NCI-H2171 treated with DMSO at 0.1 percent for 48 hours (cell line): ENCODE measurements around the gene MED27.
"Not testable (repeated sequence)": the region's sequence is repeated elsewhere in the genome, so short reads cannot be mapped to it uniquely, and the experiment has no call there.

Experiments used
- DNase-seq: peaks from one replicate; lab custom pipeline; 2025; lab: John Stamatoyannopoulos, UW

MED27 gene

DNA sequence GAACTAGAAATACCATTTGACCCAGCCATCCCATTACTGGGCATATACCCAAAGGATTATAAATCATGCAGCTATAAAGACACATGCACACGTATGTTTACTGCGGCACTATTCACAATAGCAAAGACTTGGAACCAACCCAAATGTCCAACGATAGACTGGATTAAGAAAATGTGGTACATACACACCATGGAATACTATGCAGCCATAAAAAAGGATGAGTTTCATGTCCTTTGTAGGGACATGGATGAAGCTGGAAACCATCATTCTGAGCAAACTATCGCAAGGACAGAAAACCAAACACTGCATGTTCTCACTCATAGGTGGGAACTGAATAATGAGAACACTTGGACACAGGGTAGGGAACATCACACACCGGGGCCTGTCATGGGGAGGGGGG, 158.0 kb downstream of the MED27 start:
- not testable (repeated sequence) for DNase-seq

DNA sequence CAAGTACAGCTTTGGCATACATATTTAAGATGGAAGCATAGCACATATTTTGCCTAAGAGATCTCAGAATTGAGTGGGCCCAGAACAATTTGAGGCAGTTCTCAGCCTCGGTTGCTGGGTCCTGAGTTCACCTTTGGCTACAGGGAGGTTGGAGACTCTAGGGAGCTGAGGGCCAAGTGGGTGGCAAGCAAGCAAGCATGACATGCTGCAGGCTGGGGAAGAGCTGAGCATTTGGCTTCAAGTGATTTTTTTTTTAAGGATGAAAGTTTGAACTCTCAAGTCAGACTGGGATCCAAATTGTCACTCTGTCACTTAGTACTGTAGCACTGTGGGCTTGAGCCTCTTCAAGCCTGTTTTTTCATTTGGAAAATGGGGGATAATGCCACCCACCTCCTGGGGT, 160.5 kb downstream of the MED27 start:
- no peak for DNase-seq

DNA sequence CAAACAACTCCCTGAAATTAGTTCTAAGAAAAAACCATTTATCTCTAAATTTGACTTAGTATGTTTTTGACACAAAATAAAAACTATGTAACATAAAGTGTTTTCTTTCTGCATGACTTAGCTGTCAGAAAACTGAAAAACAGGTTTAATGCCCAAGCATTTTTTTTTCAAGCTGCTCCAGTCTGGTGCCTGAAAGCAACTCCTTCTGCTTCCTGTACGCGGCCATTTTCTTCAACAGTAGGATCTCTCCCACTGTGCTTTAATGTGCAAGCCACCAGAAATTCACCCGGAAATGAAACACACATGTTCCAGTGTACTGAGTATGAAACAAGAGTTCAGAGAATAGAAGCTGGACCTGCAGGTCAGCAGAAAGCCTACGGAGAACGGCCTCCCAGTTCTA, 161.2 kb downstream of the MED27 start:
- DNase-seq: peak; percentile 47

DNA sequence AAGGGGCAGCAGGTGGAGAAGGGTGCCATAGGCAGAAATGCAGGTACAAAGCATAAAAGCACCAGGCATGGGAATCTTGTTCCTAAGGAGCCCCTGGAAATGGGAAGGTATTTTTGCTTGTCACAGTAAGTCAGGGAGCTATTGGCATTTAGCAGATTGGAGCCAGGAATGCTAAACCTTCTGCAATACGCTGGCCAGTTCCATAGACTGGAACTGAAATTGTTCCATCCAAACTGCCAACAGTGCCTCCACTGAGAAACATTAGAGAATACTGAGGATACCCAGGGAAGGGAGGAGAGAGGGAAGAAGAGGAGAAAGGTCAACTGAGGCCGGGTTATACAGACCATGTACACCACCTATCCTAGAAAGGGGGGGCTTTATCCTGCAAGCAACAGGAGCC, 162.7 kb downstream of the MED27 start:
- no peak for DNase-seq

DNA sequence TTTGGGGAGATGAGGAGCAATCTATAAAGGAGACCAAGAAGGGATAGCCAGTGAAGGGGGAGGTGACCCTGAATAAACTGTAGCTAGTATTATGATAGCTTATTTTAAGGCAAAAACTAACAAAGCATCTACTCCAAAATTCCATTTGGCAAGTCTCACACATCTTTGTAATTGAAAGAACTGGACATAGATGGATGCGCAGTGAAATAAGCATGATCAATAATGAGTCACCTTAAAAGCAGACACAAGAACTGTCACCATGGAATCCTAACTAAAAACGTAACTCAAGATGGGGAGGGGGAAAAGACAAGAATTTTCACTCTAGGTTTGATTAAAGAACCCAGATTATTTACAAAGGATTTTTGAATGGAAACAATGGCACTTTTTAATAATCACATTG, 164.5 kb downstream of the MED27 start:
- DNase-seq: no peak

DNA sequence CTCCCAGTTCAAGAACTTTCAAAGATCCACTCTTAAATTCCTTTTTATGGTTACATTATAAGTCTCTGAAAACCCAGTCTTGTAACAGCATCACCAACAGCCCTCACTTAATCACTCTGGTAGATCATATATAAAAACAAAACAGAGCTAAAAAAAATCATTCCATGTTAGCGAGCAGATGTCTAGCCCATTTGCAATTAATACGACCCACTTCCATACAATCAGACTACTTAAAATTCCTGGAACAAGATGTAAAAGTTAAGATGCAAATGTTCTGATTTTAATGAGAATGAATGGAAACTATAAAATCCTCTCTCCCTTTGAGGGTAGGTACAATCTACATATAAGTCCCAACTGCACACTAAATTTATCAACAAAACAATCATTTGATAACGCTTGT, 167.0 kb downstream of the MED27 start:
- peak; percentile 65 for DNase-seq

DNA sequence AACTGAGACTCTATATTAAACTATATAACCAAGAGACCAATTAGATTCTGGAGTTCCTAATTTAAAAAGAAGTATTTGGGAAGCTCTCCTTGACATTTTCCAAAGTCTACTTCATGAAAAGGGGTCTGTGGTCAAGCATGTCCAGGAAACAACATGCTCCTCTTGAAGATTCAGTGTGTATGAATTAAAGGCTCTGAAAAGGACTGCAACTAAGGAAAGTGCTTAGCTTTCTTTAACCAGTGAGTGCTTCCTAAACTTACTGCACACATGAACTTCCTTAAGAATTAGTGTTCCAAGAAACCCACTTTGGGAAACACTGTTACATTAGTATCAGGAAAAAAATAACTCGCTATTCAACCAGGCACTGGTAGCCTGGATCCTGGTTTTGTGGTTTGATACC, 167.6 kb downstream of the MED27 start:
- DNase-seq: no peak

DNA sequence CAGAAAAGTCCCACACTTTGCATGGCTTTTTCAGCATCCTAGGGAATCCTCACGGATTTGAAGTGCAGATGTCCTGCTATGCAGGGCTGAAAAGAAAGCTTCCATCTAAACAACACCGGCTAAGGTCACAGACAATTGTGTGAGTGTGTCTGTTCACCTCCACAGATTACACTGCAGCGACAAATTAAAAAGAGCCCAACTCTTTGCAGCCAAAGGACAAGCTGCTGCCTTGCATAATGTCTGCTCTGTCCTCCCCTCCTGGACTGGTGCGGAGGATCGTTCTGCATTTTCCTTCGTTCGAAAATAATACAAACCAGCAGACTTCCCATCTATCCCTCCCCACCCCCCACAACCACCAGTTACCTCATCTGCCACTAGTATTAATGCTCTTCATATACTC, 169.1 kb downstream of the MED27 start:
- no peak for DNase-seq

DNA sequence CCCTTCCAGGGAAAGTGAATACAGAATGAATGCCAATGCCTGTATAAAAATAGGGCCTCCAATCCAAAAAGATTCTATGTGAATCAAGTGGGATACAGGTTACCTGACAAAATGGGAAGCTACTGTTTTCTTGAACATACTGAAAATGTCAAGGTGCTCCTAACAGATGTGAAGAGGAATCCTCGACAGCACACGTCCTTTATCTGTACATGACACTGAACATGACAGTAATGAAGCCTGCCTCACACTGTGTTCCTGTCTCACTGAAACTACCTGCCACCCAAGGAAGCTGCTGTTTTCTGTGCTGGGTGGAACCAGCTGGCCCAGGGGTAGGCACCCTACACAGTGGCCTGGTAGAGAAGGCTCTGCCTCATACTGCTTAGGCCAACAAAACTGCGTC, 174.5 kb downstream of the MED27 start:
- no peak for DNase-seq

DNA sequence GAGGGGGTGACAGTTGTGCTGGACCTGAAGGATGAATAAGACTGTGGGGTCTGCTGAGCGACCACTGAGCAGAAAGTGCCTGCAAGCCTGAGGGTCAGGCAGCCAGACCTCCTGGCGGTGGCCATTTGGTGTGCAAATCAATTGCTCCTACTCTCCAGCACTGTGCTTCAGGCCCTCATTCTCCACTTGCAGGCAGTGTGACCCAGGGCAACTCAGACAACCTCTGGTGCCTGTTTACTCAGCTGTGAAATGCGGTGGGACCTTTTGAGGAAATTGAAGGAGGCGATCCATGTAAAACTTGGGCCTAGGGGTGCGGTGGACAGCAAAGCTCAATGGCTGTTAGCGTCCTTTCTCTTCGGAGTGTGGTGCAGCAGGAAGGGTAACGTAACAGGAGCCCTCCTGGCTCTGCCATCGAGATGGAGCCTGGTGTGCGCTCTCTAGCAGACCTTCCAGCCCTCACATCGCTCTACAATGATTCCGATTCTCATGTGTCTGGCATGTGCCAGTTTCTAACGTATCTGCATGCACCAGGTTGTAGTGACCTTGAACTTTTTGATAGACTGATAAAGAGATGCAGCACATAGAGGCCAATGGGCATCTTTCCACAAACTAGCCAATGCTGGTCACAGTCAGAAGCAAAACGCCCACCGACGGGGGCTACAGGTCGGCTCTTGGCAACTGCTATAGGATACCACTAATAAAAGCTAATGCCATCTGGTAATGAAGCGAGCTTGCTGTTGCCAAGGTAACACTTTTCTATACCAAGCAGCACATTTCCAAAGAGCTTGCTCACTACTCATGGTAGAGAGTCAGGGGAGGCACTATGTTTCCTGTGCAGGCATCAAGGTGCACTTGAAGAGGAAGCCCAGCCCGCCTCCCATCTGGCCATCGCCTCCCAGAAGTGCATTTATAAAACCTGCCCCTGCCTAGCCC, 180.1 kb downstream of the MED27 start:
- DNase-seq: peak; percentile 79

DNA sequence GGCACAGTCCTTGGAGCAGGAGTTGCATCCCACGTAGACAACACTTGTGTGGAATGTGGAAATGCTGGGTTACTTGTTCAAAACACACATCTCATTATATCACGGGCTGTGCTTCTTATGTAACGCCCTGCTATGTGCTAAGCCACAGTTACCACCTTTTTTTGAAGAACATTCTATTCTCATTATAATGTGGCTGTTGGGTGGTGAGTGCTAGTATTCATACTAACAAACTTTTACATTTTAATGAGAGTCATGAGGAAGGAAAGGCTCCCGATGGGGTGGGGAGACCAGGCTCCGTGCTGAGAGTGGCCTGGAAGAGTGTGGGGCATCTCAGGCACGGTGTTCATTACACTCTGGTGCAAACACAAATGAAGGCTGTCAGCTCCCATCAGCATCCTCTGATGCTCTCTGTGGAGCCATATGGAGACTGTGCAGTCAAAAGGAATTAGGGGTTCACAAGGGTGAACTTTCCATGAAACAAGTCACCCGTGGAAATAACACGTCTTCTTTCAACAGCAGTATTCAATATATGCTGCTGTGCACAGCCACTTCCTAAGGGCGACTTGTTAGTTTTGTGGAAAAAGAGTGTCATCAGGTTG, 186.7 kb downstream of the MED27 start:
- DNase-seq: no peak

DNA sequence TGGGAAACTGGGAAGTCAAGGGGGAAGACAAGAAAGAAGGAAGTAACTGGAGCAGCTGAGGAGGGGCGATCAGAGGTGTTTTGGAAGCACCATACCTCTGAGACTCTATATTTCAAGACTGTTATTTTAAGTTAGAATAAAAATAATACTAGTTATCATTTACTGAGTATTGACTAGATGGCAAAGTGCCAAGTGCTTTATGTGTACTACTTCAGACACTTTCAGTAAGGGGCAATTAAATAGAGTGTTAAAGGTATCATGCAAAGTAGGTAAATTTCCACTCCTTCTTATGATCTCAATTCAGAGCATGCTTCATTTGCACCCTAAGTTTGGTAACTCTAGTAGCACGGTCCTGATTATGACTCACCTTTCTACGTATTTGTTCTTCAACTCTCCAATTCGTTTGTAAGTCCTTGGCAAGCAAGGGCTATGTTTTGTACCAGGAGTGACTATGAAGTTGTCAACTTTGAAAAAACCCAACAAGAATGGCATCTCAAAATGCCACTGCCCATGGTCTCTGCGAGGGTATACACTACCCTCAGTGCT, 187.4 kb downstream of the MED27 start:
- peak; percentile 57 for DNase-seq

DNA sequence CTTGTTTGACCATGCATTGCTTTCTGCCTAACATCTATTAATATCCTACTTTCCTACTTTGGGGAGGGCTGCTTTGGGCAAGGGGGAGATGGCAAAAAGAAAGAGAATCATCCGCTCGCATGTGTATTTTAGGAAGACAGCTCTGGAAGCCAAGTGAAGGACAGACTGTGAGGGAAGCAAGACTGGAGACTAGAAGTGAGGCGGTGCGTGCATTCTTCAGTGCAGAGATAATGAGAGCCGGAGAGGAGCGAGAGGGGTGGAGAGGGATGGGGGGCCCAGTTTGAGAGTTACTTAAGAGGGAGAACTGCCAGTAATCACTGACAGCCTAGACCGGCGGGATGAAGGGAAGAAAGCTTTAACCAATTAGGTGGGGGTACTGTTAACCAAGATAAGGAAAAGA, 188.1 kb downstream of the MED27 start:
- no peak for DNase-seq

DNA sequence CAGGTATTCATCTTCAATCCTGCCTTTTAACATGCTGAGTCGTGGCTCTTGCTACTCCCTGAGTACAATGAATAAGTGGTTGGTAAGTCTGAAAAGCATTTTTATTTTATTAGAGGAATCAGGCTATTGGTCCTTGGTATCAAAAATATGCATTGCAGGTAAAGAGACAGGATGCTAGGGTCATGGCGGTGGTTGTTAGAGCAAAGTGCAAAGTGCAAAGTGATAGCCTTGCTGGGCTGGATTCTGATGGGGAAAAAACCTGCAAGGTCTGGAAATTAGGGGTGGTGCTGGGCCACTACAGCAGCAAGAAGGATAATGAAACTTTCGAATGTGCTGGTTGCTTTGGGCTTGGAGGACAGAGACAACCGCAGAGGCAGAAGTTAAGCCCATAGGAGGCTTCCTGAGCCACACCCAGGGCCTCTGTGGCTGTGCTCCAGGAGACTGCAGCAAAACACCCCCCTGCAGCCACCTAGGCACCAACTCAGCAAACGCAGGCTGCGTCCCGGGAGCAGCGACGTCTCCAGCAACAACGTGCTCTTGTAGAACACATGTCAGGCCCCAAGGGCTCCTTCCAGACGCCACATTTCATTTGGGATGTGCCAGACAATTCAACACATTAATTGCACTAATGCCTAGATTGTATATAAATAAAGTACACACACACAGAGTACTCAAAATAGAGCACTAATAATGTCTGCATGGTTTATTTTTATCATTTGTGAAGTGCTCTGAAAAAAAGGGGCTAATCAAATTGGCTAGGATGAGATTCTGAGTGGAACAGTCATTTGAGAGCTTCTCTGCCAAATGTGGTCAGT, 190.0 kb downstream of the MED27 start:
- peak; percentile 40 for DNase-seq

DNA sequence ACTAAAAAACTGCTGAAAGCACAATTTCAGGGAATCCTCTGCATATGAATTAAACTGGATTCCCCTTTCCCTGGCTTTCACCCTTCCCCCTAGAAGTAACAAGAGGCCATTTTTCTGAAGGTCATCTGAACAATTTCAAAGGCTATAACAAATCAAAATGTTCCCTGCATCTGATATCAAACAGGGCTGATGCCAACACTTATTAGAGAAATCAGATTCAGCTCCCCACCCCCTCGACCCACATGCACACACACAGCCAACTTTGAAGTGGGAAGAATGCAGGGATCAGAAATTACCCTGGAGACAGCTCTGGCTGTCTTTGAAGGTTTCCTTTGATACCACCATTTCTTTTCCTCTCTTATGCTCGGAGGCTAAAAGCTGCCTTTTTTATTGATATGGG, 190.7 kb downstream of the MED27 start:
- DNase-seq: no peak

DNA sequence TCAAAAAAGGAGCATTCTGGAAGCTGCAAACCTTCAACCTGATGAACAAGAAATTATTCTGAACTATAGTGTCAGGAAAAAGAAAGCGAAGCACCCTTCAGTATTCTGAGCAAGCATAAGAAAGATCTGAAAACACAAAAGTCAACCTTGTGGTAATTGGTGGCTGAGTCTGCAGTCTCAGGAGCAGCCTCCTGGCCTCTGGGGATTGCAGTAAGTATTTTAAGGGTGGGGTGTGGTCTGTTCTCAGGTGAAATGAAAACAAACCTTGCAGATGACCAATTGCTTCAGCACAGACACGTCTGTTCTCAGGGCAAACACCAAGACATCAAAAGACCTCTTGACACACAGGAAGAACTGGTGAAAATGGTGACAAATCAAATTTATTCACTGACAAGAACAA, 192.0 kb downstream of the MED27 start:
- DNase-seq: no peak

DNA sequence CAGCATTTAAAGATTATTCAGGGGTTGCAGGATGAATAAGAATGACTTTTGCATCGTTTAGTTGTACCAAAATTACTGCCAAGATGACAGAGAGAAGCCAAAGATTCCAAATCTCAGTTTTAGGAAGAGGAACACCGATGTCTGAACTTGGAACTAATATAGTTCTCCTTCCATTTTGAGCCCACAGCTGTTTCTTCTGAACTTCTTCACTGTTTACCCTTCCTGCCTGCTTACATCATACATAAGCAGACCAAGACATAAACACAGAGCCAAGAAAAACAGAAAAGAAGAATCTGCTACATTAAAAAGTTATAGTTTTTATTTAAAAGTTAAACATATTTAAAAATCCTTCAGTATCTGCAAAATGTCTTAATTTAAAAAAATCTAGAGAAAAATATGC, 192.8 kb downstream of the MED27 start:
- DNase-seq: no peak

DNA sequence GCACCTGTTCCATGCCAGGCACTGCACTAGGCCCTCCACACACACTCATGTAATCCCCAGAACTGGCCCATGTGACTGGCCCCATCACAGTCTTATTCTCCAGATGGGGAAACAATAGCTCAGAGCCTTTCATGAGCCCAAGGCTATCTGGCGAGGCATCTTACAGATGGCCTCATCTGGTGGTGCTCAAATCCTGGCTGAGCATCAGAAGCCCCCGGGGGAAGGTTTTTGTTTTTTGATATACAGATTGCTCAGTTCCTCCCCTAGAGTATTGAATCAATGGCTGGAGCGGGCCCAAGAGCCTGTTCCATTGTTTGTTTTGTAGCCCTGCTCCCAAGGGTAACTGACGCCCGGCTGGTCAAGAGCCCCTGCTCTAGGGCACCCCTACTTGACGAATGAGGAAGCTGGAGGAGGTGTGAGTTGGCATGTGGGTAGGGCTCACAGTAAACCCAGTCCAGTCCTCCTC, 194.5 kb downstream of the MED27 start:
- peak; percentile 99 for DNase-seq

DNA sequence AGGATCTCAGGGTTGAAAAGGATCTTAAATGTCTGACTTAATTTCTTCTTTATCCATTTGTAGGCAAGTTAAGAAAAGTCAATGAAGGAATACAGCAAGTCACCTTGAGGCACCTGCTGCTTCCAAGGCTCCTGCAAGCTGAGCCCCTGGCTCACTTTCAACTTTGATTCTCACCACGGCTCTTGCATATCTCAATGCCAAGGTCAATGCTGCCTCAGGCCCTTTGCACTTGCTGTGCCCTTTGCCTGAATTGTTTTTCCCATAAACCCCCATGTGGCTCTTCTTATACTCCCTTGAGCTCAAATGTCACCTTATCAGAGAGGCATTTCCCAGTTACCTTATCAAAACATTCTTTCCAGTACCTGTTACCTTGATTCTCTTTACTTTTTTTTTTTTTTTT, 195.4 kb downstream of the MED27 start:
- DNase-seq: no peak

DNA sequence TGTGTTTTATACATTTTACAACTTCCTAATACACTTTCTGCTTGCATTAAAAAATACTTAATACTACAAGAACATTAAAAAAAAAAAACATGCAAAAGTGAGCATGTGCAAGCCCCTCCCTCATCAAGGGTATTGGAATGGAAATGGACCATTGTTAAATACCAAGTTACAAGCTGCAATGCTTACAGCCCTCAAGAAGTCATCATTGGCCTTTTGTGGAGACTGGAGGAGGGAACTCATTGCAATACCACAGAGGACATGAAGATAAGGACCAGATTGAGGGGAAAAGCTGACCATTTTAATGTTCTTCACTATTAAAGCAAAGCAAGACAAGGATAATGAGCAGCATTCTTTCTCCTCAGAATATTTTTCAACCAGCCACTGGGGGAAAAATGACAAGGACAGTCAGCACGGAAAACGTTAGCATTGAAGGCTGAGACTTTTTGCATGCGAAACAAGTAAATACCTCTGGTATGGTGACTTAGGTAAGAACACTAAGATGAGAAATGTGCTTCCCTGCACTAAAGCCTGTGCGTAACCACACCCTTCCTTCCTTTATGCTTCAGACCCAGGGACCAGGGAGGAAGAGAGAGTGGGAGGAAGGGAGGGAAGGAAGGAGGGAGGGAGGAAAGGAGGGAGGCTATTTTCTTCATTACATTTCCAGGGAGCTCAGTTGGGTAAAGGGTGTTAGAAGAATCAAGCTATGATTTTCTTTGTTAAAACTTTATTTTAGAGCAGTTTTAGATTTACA, 198.7 kb downstream of the MED27 start:
- no peak for DNase-seq

DNA sequence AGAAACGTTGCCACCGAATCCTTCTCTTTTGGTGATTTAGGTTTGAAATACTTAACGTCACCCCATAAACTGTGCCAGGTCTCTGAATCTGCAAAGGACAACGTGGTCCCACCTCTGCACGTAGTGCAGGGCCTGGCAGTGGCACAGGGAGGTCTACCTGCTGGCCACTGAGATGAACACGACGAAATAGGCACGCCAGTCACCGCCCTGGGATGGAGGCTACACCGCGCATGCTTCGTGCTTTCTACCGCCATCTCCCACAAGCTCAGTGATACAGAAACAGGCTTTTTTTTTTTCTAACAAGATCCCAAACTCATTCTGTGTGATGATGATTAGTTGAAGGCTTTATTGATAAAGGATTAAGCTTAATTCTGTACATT, 199.8 kb downstream of the MED27 start:
- no peak for DNase-seq
